PFSK-1 (cell line): ENCODE measurements around the gene DCAF5.

Source experiments
- FOXP2 ChIP-seq: optimal IDR thresholded peaks from 2 replicates; pipeline ENCODE3; 2011; ENCODE audit warnings: borderline replicate concordance, control low read depth, inconsistent platforms; ENCODE audit not compliant: insufficient read depth; ENCODE audit errors: extremely low read length, extremely low read depth
- POLR2AphosphoS5 ChIP-seq: IDR thresholded peaks from 2 replicates; pipeline ENCODE4 v1.6.1; 2012; ENCODE audit warnings: low read depth, mild to moderate bottlenecking, control low read depth, low read length, moderate library complexity
- REST ChIP-seq, 2 experiments: IDR thresholded peaks; 2 replicates each; pipeline versions ENCODE4 v1.6.1 to v1.8.0; 2011 to 2012; ENCODE audit warnings: low read depth in 2 of 2, low read length in 2 of 2, control low read depth in 1 of 2, inconsistent platforms in 1 of 2, mild to moderate bottlenecking in 1 of 2, moderate library complexity in 1 of 2; ENCODE audit not compliant: insufficient read depth in 1 of 2
- SIN3A ChIP-seq: IDR thresholded peaks from 2 replicates; pipeline ENCODE4 v1.6.1; 2012; ENCODE audit warnings: mild to moderate bottlenecking, low read length, moderate library complexity, borderline replicate concordance; ENCODE audit not compliant: insufficient read depth
- TAF1 ChIP-seq: IDR thresholded peaks from 2 replicates; pipeline ENCODE4 v1.6.1; 2012; ENCODE audit warnings: low read length, control low read depth, borderline replicate concordance; ENCODE audit not compliant: insufficient read depth

DCAF5 gene

GRCh38 chr14:69038455-69039287 lies 114.2 kb downstream of the DCAF5 start:
- TF ChIP-seq FOXP2, result no peak

DNA sequence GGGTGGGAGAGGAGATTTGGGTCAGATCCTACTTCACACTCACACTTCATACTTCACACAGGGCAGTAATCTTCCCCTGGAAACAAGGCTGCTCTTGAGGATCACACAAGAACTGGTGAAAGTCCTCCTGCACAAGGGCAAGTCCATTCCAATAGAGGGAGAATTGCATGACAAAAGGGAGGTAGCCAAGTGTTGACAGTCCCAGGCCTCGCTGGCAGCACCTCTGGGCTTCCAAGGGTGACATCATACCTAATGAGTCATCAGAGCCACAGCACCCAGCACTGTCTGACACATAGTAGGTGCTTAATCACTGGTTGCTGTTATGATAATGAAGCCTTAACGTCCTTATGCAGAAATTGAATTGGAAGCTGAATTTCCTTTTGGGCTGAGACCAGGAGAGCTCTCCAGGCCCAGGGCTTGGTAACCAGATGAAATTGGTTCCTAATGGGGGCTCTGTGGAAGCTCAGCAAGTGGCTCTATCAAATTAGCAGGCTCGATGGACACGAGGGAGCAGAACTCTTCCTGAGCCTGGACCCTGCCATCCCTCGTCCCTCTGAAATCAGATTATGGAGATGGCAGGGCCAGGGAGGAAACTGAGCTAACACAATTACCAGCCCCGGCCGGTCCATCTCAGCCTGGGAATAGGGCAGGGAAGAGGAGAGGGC lies 115.0 kb downstream of the DCAF5 start:
- TF ChIP-seq REST (IDR thresholded peaks at IDR 0.05; ENCODE audit: insufficient read depth in 1 of 2, low read depth in 2 of 2, low read length in 2 of 2) (no peak), FOXP2 (no peak), SIN3A (no peak), TAF1 (no peak), POLR2AphosphoS5 (no peak)

- TF ChIP-seq SIN3A (no peak), POLR2AphosphoS5 (no peak), FOXP2 (no peak), TAF1 (no peak), REST (IDR thresholded peaks at IDR 0.05; ENCODE audit: insufficient read depth in 1 of 2, low read depth in 2 of 2, low read length in 2 of 2) (no peak)
Measured at GRCh38 chr14:69036757-69037506, 116.0 kb downstream of the DCAF5 start.

GRCh38 chr14:69034612-69035262 lies 118.2 kb downstream of the DCAF5 start:
- no peak for TF ChIP-seq FOXP2
- no peak for TF ChIP-seq SIN3A
- no peak for TF ChIP-seq POLR2AphosphoS5
- no peak for TF ChIP-seq REST (IDR thresholded peaks at IDR 0.05; ENCODE audit: insufficient read depth in 1 of 2, low read depth in 2 of 2, low read length in 2 of 2)
- no peak for TF ChIP-seq TAF1

GRCh38 chr14:69027242-69027913 lies 125.5 kb downstream of the DCAF5 start:
- no peak for TF ChIP-seq POLR2AphosphoS5
- TF ChIP-seq FOXP2, result no peak
- TF ChIP-seq REST (IDR thresholded peaks at IDR 0.05; ENCODE audit: insufficient read depth in 1 of 2, low read depth in 2 of 2, low read length in 2 of 2), result no peak
- no peak for TF ChIP-seq TAF1
- TF ChIP-seq SIN3A, result no peak
